Hematopoietic multipotent progenitor cell treated with erythropoietin and hydrocortisone succinate and interleukin-3 and kit ligand, for 15 days (in vitro differentiated cells): ENCODE data around the gene COL23A1.

Source experiments
- DNase-seq: peaks from one replicate; pipeline ENCODE4 v3.0.0-alpha.2; 2015; ENCODE audit warnings: low spot score

COL23A1 gene

GRCh38 chr5:178590141-178590923, at the start of gene COL23A1:
Gene COL23A1, minus strand, starts transcription at chr5:178590393.
- no peak for DNase-seq

DNA sequence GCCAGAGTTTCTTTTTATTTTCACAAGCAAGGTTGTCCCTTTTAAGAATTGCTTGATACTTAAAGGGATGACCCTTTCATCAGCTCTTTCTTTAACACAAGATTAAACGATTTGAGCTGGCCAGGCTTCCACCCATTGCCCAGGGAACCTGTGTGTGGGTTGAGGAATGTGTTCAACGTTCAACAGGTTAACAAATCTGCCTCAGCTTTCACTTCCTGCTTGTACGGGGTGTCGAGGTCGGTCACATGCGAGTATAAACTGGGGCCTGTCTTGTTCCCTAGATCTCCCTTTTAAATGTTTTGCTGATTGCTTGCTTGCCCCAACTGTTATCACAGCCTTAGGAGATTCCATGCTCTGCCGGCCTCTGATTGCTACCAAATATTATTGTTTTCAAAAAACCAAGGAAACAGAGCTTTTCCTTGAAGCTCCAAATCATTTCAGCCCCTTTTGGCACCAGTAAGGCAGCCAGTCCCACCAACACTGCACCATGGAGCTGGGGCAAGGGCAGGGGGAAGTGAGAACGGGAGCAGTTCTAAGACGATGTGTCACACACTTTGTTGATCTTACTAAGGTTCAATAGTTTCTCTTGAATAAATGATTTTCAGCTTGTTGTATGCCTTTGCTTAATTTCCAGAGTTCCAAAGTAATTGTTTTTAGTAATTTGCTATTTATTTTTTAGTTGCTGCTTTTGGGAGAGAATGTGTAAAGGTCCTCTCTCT, 47.3 kb upstream of the COL23A1 start:
- DNase-seq, result no peak

- no peak for DNase-seq
These were observed 42.1 kb upstream of the COL23A1 start for GRCh38 chr5:178632285-178632684.

DNA sequence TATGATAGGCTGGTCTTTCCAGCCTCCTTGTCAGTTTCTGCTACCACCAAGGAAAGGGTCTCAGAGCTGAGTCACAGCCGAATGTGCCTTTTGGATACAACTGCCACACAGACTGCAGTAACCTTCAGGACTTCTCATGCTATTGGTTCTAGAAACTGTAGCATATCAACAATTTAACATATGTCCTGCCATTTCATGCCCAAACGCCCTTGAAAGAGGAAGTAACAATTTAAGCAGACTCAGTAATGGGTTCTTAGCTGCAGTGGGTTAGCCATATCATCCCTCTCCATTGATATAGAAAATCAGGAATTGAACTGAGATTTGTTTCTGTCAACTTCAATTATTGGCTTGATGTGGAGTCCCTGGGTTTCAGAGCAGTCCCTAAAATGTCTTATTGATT, 40.8 kb upstream of the COL23A1 start:
- DNase-seq, result no peak

- no peak for DNase-seq
These were observed 40.3 kb upstream of the COL23A1 start for GRCh38 chr5:178630475-178630930.

- DNase-seq, result no peak
These were observed 37.0 kb upstream of the COL23A1 start for GRCh38 chr5:178627259-178627598.

GRCh38 chr5:178626484-178627258, 36.5 kb upstream of the COL23A1 start, which contains the start of gene CLK4:
Gene CLK4, minus strand, starts transcription at chr5:178627050. Its CDS starts 3,634 bp downstream, at chr5:178623416.
- DNase-seq, result peak; percentile 95

DNA sequence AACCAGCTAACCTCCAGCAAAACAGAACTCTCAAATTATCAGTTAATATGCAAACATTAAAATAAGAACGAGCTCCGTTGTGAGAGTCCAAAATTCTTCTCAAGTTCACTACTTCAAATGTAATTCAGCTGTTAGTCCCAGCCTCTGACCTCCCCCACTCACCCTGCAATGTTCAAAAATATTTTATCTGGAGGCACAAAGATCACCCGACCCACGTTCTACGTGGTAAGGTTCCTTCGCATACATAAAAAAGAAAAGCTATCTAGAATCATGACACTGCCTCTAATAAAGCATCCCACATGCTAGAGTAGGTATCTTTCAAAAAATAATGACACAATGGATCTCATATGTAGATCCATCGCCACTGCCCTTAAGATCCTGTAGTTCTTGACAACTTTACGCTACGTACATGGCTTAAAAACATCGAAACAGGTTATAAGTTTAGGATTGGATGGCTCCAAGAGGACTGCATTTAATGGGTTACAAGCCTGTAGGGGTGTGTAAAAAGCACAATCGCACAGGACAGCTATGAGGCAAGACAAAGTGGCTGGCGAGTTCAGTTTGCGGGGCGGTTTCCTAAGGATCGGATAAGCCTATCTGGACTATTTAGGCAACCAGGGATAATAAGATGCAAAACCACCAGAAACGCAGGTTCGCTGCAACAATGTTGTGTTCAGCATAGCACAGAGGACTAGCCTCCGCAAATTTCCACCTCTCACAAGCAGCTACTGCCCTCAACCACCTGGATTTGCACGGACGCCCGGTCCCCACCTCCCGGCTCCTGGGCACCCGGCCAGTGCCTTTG, 35.7 kb upstream of the COL23A1 start:
- DNase-seq, result peak; percentile 20

DNA sequence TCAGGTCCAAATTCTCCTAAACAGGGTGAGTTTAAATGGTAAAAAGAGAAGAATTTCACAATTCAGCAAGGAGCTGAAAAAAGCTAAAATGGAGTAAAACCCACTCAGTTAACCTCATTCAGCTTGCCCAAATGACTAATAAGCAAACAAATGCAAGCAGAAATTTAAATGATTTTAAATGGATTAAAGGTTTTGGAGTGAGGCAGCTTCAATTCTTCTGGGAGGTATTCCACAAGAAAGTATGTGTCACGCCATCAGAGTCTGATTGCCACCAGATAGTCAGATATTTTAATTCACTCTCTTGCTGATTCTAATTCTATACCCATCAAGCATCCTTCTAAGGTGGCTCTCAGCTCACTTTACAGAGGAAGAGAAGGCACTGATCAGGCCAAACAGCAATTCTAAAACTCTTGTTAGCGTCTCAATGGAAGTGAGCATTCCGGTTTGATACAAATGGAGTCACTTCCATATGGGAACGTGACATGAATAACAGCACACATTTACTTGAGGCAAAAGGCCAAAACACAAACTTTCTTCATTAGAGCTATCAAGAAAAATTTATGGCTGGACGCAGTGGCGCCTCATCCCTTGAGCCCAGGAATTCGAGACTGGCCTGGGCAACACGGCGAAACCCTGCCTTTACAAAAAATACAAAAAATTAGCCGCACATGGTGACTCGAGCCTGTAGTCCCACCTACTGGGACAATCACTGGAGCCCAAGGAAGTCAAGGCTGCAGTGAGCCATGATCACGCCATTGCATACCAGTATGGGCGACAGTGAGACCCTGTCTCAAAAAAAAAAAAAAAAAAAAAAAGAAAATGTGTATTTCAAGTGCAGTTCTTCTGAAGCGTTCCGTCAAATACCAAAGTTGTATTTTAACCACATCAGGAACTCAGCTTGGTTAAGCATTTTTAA, 34.7 kb upstream of the COL23A1 start:
- peak; percentile 18 for DNase-seq

GRCh38 chr5:178622679-178623247, 32.6 kb upstream of the COL23A1 start:
- DNase-seq, result no peak

- DNase-seq, result no peak
These were observed 29.2 kb upstream of the COL23A1 start for GRCh38 chr5:178619390-178619789.

GRCh38 chr5:178612299-178612698, 22.1 kb upstream of the COL23A1 start:
- no peak for DNase-seq

GRCh38 chr5:178606269-178606668, 16.1 kb upstream of the COL23A1 start:
- no peak for DNase-seq

- no peak for DNase-seq
These were observed 15.6 kb upstream of the COL23A1 start for GRCh38 chr5:178605788-178606187.

GRCh38 chr5:178602752-178603151, 12.6 kb upstream of the COL23A1 start:
- DNase-seq, result no peak

GRCh38 chr5:178595750-178596149, 5.6 kb upstream of the COL23A1 start:
- no peak for DNase-seq

DNA sequence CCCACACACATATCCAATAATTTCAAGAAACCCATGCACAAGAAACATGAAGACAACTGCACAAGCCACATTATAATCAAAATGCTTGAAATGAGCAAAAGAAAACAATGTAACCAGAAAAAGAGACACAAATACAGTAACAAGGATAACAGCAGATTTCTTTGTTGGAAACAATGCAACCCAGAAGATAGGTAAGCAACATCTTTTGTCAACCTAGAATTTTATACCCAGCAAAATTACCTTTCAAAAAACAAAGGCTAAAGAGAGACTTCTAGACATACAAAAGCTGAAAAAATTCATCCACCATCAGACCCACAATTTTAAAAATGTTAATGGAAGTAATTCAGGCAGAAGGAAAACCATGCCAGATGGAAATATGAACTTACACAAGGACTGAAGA, 5.0 kb upstream of the COL23A1 start:
- DNase-seq, result no peak

DNA sequence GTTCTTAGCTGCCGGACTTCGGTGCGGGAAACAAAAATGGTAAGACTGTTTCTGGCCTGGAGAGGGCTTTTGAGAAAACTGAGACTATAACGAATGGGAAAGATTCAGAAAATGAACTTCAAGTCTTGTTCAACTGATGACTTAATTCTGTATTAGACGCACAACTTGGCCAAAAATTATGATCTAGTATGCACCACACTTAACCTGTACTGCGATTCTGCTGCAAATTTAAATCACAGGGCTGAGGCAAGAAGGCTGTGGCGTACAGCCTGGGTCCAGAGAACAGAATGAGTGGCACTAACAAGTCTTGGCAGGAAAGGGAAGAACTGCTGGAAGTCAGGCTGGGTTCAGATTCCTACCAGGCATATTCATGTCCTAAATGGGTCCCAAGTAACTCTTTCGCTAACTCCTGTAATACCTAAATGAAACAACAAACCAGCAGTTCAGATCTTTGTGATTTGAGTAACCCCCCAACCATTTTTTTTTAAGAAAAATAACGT, 781 bp upstream of the COL23A1 start:
- no peak for DNase-seq

- no peak for DNase-seq
These were observed 733 bp downstream of the COL23A1 start for GRCh38 chr5:178589180-178590140.
